Loucy (cell line): Measurements from ENCODE around the gene VAPB.

Source experiments
- H2AFZ ChIP-seq: fragments of 200-600 bp; sonication (generic); 2 replicates; pipeline ENCODE4 v1.6.0; 2016; ENCODE audit warnings: antibody characterized with exemption, mild to moderate bottlenecking, low read length, moderate library complexity
- H3F3A ChIP-seq: fragments of 200-600 bp; 2 replicates; pipeline ENCODE4 v1.6.0; 2016; ENCODE audit warnings: antibody characterized with exemption, low read depth, mild to moderate bottlenecking
- H3K27me3 ChIP-seq: fragments of 200-600 bp; sonication (generic); 2 replicates; pipeline ENCODE4 v1.6.1; 2014; ENCODE audit warnings: low read length, mild to moderate bottlenecking; ENCODE audit not compliant: insufficient read depth, poor library complexity, severe bottlenecking
- H3K36me3 ChIP-seq: fragments of 200-600 bp; sonication (generic); 2 replicates; pipeline ENCODE4 v1.6.1; 2016; ENCODE audit warnings: low read length; ENCODE audit not compliant: insufficient read depth
- H3K4me1 ChIP-seq: fragments of 200-600 bp; sonication (generic); 2 replicates; pipeline ENCODE4 v1.5.1; 2014; ENCODE audit warnings: low read length, mild to moderate bottlenecking; ENCODE audit not compliant: insufficient read depth, poor library complexity, severe bottlenecking
- H3K4me2 ChIP-seq: fragments of 200-600 bp; sonication (generic); 2 replicates; pipeline ENCODE4 v1.6.0; 2014; ENCODE audit warnings: antibody characterized with exemption, low read length, low read depth, mild to moderate bottlenecking; ENCODE audit not compliant: poor library complexity, severe bottlenecking
- H3K4me3 ChIP-seq: fragments of 200-600 bp; sonication (generic); 2 replicates; pipeline ENCODE4 v1.5.1; 2014; ENCODE audit warnings: low read length, mild to moderate bottlenecking, mixed read lengths; ENCODE audit not compliant: poor library complexity, severe bottlenecking
- H3K79me2 ChIP-seq: fragments of 200-600 bp; sonication (generic); 2 replicates; pipeline ENCODE4 v1.6.1; 2014; ENCODE audit warnings: low read length; ENCODE audit not compliant: insufficient read depth
- H3K9ac ChIP-seq: fragments of 200-600 bp; sonication (generic); 2 replicates; pipeline ENCODE4 v1.6.0; 2014; ENCODE audit warnings: mild to moderate bottlenecking, low read depth, low read length, moderate library complexity; ENCODE audit not compliant: poor library complexity, severe bottlenecking
- H3K9me2 ChIP-seq: fragments of 200-600 bp; sonication (generic); replicated peaks from 2 replicates; pipeline ENCODE4 v1.6.1; 2016; ENCODE audit warnings: low read depth, low read length, mixed read lengths
- H3K9me3 ChIP-seq: fragments of 200-600 bp; sonication (generic); 2 replicates; pipeline ENCODE4 v1.6.1; 2014; ENCODE audit warnings: mild to moderate bottlenecking, antibody characterized with exemption, low read length, low read depth; ENCODE audit not compliant: insufficient read depth
- H4K20me1 ChIP-seq: fragments of 200-600 bp; sonication (generic); 2 replicates; pipeline ENCODE4 v1.6.0; 2014; ENCODE audit warnings: antibody characterized with exemption, low read length, mild to moderate bottlenecking; ENCODE audit not compliant: insufficient read depth, poor library complexity, severe bottlenecking
- EZH2phosphoT487 ChIP-seq: fragments of 200-600 bp; IDR thresholded peaks from 2 replicates; pipeline ENCODE4 v1.6.1; 2018; ENCODE audit warnings: antibody characterized with exemption, mild to moderate bottlenecking, moderate library complexity, borderline replicate concordance
- TF ChIP-seq, protein P1 (sequence below): fragments of 200-600 bp; sonication (generic); conservative IDR thresholded peaks from 2 replicates; pipeline ENCODE4 v1.5.1; 2014; ENCODE audit warnings: mild to moderate bottlenecking, antibody characterized with exemption, low read length

VAPB gene

DNA sequence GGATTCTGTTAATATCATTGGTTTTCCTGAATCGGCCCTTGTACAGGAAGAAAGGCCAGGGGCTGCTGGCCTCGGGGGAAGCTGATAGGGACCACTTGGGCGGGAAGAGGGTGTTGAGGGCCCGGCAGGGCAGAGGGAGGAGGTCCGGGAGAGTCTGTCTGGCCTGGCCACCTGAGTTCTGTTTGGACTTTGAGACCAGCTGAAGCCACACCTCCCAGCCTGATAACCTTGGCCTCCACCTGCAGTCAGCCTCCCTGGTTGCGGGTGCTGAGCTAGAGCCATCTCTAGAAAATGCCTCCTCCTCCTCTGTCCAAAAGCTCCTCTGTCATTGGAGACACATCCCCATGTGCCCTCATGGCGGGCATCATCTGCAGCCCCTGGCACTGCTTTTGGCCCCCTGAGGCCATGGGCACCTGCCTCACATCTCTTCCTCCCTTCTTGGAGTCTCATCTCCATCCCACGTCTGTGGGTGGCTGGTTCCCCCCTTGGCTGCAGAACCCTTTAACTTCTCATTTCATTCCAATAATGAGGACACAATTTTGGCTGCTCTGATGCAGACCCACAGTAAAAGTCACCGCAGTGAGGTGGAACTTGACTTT, 109.5 kb downstream of the VAPB start:
- H3K4me1 ChIP-seq = no peaks in the 10 kb centered on the region
- peaks cover 2% of the 10 kb centered on the region; the same call in 1 of the 2 replicates for H3K9me3 ChIP-seq

DNA sequence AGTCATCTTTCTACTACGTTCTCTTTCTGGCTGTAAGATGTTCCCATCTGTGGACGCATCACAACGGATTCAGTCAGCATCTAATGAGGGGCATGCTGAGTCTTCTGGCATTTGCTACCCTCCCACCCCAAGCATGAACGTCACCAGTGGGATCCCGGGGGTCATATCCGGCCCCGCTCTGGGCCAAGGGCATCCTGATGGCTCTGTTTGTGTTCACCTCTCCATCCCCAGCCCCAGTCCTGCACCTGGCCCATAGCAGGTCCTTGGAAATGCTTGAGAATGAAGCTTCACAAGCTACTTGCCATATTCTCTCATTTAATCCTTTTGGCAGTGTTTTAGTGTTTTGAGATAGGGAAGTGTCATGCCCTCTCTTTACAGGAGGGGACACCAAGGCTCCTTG, 111.2 kb downstream of the VAPB start:
- Histone ChIP-seq H3K4me1 (no peaks in the 10 kb centered on the region), H4K20me1 (no peaks in the 10 kb centered on the region), H3K79me2 (no peaks in the 10 kb centered on the region), H3K9ac (no peak overlapping the region), H2AFZ (no peak overlapping the region), H3K27me3 (no peaks in the 10 kb centered on the region), H3K9me3 (peaks cover 12% of the 10 kb centered on the region; the same call in 1 of the 2 replicates), H3K9me2 (no peaks in the 10 kb centered on the region), H3K4me3 (no peak overlapping the region), H3F3A (no peaks in the 10 kb centered on the region), H3K4me2 (no peak overlapping the region), H3K36me3 (no peaks in the 10 kb centered on the region)
- no peak for TF ChIP-seq EZH2phosphoT487
- TF ChIP-seq, protein P1, sequence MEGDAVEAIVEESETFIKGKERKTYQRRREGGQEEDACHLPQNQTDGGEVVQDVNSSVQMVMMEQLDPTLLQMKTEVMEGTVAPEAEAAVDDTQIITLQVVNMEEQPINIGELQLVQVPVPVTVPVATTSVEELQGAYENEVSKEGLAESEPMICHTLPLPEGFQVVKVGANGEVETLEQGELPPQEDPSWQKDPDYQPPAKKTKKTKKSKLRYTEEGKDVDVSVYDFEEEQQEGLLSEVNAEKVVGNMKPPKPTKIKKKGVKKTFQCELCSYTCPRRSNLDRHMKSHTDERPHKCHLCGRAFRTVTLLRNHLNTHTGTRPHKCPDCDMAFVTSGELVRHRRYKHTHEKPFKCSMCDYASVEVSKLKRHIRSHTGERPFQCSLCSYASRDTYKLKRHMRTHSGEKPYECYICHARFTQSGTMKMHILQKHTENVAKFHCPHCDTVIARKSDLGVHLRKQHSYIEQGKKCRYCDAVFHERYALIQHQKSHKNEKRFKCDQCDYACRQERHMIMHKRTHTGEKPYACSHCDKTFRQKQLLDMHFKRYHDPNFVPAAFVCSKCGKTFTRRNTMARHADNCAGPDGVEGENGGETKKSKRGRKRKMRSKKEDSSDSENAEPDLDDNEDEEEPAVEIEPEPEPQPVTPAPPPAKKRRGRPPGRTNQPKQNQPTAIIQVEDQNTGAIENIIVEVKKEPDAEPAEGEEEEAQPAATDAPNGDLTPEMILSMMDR = no peak

More for the DNA sequence above, 109.5 kb downstream of the VAPB start:
- no peak overlapping the region for H2AFZ ChIP-seq
- H3K4me3 ChIP-seq = no peak overlapping the region
- no peaks in the 10 kb centered on the region for H4K20me1 ChIP-seq
- H3K79me2 ChIP-seq = no peaks in the 10 kb centered on the region
- no peak overlapping the region for H3K4me2 ChIP-seq
- no peaks in the 10 kb centered on the region for H3K36me3 ChIP-seq
- H3K27me3 ChIP-seq = no peaks in the 10 kb centered on the region
- TF ChIP-seq EZH2phosphoT487 = no peak
- TF ChIP-seq, protein P1 = no peak
- H3K9ac ChIP-seq = no peak overlapping the region
- no peaks in the 10 kb centered on the region for H3K9me2 ChIP-seq
- H3F3A ChIP-seq = no peaks in the 10 kb centered on the region
